GM21717 (cell line): ENCODE results near the gene CLCN5.

ENCODE experiments used
- ATAC-seq: cut with Tn5 transposase; IDR thresholded peaks from one replicate; pipeline ENCODE4 v1.9.1; 2021; ENCODE audit warnings: mild to moderate bottlenecking, moderate library complexity; ENCODE audit not compliant: unreplicated experiment

CLCN5 gene

DNA sequence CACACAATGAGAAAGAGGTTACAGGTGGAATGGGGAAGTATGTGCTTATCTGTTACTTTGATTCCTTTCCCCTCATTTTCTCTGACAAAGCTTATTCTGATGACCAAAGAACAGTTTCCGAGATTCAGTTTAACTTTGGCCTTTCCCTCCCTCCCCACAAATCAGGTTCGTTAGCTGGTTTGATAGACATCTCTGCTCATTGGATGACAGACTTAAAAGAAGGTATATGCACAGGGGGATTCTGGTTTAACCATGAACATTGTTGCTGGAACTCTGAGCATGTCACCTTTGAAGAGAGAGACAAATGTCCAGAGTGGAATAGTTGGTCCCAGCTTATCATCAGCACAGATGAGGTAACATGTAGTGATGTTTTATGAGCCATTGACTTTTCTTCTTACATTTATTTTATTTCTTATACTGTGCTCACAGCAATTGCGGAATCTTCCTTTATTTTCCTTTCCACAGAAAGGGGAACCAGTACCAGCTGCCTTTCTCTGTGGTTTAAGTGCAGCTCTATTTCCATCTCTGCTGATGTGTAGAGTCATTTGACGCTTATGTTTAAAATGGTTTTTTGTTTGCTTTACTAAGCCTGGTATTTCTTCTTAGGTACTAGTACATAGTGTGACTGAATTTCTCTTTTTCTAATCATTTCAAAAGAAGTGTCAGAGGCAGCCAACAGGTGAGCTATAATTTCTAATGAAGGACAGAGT, 153.4 kb downstream of the CLCN5 start:
- no peak for ATAC-seq

GRCh38 chrX:50081282-50081889, 159.0 kb downstream of the CLCN5 start:
- ATAC-seq = no peak

GRCh38 chrX:50082741-50083140, 160.3 kb downstream of the CLCN5 start:
- ATAC-seq = no peak

- ATAC-seq = no peak
Measured at GRCh38 chrX:50088645-50089044, 166.2 kb downstream of the CLCN5 start.

DNA sequence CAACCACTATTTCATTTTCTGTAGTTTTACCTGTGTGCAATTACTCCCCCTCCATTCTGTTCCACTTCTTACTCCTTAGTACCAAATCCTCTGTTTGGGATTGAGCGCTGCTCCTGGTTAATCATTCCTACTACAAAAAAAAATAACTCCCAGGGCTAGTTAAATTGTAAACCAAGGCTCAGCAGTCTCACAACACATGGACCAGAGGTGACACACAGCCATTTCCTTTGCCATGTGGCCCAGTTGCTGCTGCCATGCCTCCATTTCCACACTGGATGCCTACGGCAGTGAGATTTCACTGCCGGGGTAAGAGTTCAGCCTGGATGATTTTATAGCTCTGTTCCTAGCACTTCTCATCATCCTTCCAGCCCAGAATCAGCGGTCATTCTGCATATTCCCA, 171.2 kb downstream of the CLCN5 start:
- ATAC-seq = no peak

DNA sequence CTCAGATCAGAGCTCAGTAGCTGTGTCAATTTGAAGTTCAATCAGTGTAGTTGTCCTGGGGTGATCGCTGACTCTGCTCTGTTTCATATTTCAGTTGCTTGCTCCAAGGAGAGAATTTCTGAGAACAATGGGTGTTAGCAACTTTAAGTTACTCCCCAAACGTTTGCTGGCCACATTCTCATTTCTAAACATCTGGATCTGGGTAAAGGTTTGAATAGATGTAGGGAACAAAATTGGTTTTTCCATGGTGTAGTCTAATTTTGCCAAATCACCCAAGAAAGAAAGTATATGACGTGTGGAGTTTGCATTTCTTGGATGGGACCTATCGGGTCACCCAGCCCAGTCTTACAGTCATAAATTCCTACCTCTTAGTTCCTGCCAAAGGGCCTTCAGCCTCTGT, 174.7 kb downstream of the CLCN5 start:
- ATAC-seq = no peak

- ATAC-seq = no peak
Measured at GRCh38 chrX:50098241-50098640, 175.8 kb downstream of the CLCN5 start.

GRCh38 chrX:50098749-50099148, 176.4 kb downstream of the CLCN5 start:
- no peak for ATAC-seq

DNA sequence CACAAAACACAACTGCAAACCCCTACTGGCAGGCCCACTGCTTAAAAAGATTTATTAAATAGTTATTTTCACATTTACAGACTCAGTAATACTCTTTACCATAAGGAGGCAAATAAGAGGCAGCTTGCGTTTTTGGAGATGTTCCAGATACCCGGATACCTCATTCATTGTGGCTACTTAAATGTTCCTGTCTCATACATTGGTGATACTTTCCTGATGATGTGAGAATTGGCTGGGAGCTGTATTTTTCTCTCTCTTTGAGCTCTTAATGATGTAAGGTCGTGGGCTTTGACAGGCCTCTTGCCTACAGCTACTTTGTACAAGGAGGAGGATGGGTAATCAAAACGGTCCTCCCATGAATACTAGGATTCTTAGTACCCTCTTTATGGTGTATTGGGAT, 176.9 kb downstream of the CLCN5 start:
- ATAC-seq = no peak

GRCh38 chrX:50100188-50100587, 177.8 kb downstream of the CLCN5 start:
- ATAC-seq = no peak

- no peak for ATAC-seq
Measured at GRCh38 chrX:50103176-50103575, 180.8 kb downstream of the CLCN5 start.

DNA sequence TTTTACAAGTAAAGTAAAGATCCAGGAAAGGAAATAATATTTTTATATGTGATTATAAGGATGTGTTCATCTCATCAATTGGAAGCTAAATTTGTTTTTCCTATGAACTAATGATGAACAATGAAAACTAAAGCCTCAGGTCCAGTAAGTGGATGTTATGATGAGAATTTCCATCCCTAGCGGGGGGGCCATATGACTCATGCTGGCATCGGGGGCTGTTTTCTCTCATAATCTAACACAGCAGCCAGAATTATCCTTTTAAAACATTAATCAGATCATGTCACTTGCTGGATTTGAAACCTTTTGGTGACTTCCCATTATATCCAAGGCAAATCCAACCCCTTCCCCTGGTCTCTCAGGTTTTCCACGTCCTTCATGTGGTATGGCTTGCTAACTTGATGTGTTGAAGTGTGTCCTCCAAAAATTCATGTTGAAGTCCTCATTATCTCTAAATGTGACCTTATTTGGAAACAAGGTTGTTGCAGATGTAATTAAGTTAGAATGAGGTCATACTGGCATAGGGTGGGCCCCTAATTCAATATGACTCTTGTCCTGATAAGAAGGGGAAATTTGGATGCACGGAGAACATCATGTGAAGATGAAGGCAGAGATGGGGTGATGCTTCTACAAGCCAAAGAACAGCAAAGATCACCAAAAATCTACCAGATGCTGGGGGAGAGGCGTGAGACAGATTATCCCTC, 181.6 kb downstream of the CLCN5 start:
- no peak for ATAC-seq

- ATAC-seq = no peak
Measured at GRCh38 chrX:50106051-50106675, 183.8 kb downstream of the CLCN5 start.

DNA sequence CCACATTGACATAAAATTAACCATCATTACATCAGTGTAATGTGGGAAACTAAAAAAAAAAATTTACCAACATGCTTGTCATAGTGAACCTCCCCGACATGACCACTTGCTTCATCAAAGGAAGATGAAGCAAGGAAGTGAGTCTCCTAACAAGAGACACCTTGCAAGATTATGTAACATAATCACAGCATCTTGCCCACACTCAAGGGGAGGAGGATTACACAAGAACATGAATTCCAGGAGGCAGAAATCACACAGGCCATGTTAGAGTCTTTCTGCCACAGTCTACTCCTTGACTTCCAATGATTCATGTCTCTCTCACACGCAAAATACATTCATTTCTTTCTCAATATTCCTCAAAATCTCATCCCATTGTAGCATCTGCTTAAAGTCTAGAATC, 185.1 kb downstream of the CLCN5 start:
- ATAC-seq = no peak

- ATAC-seq = no peak
Measured at GRCh38 chrX:50108264-50108663, 185.9 kb downstream of the CLCN5 start.

DNA sequence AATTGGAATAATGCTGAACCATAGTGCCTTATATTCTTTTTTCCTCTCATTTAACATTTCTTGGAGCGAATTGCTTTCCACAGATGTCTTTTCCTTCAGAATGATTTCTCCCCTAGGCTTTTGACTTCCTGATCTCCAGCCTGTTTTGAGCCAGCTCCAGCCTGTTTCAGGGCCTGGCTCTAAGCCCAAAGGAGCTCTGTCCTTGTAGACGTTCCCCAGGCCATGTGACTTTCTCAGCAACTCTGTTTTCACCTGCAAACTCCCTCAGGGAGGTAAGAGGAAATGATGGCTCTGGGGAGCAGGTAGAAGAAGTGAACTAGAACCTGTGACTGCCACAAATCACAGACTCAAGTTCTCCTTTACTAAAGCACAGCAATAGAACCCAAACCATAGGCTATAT, 189.3 kb downstream of the CLCN5 start:
- no peak for ATAC-seq

DNA sequence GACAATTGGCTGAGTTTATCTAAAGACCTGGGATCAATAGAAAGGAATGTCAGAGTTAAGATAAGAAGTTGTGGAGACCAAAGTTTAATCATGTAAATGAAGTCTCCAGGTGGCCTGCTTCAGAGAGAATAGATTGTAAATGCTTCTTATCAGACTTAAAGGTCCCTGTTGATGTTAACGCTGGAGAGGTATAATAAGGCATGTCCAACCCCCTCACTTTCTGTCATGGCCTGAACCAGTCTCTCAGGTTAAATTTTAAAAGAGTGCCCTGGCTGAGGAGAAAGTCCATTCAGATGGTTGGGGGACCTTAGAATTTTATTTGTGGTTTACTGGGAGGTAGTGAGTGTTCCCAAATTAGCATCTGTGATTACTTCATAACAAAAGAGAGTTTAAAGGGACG, 191.7 kb downstream of the CLCN5 start:
- no peak for ATAC-seq

- ATAC-seq = no peak
Measured at GRCh38 chrX:50115973-50116372, 193.6 kb downstream of the CLCN5 start.

GRCh38 chrX:50117476-50117875, 195.1 kb downstream of the CLCN5 start:
- ATAC-seq = no peak

GRCh38 chrX:50125480-50125879, 203.1 kb downstream of the CLCN5 start:
- ATAC-seq = no peak

GRCh38 chrX:50147972-50148371, 225.6 kb downstream of the CLCN5 start:
- ATAC-seq = no peak
